HG02970 (cell line): ENCODE data around the gene SOX30.

Source experiments
- ATAC-seq: cut with Tn5 transposase; IDR thresholded peaks from one replicate; pipeline ENCODE4 v1.9.1; 2021; ENCODE audit warnings: mild to moderate bottlenecking, moderate library complexity, moderate number of reproducible peaks; ENCODE audit not compliant: unreplicated experiment, low FRiP score

Gene SOX30

DNA sequence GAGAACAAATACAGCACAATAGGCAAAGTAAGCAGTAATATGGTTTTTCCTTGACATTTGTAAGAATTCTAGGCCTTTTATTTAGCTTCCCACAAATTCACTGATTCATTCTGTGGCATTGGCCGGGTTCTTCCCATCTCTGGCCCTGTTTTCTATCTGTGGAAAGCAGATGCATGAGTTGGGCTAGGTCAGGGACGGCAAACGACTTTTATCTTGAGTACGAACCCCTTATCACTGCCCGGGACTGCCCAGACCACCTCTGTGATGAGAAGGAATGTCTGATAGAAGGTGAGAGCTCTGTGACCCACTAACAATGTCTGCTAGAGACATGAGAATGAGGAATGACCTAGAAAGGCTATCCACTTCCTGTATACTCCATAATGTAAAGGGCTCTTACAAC lies 41.2 kb downstream of the SOX30 start:
- no peak for ATAC-seq

DNA sequence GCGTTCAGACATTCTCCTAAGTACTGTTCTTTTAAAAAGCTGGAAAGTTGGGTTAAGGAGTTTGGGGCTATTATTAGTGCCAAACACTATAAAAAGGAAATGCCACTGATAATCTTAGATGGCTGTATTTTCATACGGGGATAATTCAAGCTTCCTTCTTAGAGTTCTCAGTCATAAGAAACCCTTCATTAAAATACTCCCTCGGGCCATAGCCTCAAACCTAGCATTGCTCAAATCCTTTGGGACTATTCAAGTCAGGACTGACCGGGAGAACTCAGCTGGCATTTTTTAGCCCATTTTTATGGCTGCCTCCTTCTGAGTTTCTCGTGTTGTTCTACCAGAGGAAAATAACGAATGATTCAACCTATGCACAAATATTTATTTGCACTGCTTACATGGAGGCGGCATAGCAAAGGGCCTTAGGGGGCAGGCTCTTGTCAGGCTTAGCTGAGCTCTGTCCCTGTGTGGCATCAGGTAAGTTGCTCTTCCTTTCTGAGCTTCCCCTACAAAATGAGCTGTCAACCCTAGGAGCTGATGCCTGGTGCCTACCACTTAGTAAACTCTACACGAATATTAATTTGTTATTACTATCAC lies 43.2 kb downstream of the SOX30 start:
- ATAC-seq: no peak

DNA sequence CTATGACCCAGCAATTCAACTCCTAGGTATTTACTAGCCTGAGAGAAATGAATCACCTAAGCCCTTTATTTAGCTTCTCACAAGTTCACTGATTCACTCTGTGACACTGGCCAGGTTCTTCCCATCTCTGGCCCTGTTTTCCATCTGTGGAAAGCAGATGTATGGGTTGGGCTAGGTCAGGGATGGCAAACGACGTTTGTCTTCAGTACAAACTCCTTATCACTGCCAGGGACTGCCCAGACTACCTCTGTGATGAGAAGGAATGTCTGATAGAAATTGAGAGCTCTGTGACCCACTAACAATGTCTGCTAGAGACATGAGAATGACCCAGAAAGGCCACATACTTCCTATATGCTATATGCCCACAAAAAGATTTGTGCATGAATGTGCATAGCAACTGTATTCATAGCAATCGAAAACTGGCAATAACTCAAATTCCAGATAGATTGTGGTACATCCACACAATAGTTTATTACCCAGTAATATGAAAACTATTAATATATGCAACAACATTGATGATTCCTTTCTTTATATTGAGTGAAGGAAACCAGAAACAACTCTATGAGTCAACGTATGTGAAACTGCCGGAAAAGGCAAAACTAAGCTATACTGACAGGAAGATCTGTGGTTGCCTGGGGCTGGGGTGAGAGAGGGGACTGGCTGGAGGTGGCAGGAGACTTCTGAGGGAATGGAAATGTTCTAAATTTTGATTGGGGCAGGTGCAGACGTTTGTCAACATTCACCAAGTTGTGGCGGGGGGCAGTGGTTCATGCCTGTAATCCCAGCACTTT lies 44.7 kb downstream of the SOX30 start:
- no peak for ATAC-seq

DNA sequence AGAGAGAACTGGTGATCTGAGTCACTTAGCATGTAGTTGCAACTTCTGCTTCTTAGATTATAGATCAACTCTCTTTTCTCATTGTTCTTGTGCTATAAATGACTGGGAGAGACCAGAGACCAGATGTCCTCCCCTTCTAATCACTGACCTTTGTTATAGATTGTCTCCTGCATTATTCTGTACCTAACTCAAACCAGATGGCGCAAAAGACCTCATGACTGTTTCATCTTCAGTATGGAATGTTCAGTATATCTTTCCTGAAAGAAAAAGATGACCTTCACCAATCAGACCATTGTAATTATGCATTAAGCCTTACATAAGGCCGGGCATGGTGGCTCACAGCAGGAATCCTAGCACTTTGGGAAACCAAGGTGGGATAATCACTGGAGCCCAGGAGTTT lies 46.2 kb downstream of the SOX30 start:
- no peak for ATAC-seq

DNA sequence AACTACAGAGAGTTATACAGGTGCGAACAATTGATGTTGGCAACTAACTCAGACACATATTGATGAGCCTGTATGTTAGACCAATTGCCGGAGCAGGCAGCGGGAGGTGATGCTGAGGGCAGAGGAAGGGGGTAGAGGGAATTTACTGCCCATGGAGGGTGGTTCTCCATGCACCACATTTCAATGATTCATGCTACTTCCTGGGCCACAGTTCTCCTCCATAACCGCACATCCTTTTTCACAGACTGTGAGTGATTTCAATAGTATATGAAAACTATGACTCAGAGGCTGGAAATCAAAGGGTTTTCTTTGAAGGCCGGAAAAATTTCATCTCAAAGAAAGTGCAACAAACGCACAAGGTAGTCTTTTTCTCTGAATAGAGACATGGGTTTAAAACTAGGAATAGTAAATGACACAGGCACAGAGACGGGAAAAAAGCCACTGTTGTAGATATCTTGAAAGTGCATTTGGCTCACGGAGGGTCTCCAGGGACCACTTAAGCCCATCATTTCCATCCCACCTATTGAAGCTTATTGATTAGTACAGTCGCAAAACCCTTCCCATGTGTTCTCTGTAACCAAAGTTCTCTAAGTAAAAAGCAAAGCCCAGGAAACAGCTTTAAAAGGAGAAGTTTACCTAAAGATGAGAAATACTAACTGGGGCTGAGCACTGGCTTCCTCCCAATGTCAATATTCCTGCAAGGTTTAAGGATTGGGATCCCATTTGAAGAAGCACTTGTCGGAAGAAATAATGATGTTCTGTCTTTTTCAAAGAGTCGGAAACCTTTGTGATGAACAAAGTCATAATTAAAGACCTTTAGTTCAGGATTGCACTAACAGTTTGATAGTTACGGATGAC lies 48.7 kb downstream of the SOX30 start:
- ATAC-seq: no peak

DNA sequence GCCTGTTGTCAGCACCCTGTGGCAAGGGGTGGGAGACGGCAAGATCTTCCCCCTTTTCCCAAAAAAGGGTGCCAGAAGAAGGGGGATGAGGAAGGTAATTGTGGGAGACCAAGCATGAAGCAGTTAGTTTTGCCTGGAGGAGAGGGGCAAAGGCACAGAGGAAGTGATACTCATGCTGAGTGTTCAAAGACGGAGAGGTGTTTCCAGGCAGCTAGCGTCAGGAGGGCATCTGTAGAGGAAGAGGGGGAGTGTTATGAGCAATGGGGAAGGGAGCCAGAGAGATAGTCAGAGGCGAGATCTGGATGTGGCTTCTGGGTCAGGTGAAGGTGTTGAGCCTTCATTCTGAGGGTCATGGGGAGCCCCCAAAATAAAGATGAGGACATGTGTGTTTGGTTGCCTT lies 49.7 kb downstream of the SOX30 start:
- ATAC-seq: no peak

DNA sequence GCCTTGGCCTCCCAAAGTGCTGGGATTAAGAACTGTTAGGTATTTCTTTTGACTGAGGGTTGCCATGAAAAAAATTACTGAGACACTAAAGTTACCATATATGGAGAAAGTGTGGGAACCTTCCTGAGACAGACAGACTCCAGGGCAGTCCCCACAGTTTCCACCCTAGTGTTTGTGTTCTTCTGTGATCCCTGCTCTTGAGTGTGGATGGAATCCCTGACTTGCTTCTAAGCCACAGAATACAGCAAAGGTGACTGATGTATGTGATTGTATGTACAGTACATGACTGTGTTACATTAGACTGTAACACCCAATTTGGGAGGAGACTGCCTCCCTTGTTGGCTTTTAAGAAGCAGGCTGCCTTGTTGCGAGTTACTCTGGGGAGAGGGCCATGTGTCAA lies 52.0 kb downstream of the SOX30 start:
- no peak for ATAC-seq

DNA sequence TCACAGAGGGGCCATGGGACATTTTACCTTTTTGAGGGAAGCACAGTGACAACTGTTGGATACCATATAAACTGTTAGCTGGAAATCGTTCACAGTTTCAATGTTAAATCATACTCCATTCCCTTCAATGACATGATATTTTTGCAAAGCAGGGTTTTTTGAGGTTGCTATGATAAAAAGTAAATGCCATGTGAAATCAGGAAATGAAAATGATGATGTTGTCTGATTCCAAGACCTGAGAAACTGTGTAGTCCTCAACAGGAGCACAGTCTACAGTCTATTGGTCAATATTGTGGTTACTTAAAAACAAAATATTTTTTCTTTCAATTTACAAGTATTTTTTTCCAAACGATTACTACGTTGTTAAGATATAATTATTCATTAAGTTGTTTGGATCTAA lies 52.7 kb downstream of the SOX30 start:
- no peak for ATAC-seq

DNA sequence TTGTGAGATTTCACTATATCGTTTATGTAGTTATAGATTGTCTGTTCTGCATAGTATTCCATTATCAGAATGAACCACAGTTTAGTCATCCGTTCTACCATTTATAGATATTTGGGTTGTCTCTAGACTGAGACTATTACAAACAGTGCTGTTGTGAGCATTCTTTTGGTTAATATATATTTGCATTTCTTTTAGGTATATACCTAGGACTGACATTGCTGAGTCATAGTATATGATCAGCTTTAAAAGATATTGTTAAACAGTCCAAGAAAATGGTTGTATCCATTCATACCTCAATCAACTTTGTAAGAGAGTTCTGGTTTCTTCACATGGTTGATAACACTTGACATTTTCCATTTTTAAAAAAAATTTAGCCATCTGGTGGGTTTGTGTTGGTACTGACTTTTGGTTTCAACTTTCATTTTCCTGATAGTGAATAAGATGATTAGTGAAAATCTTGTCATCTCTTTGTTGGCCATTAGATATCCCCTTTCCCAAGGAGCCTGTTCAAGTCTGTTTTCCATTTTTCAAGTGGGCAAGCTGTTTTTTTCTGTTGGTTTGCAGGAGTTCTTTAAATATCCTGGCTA lies 53.8 kb downstream of the SOX30 start:
- ATAC-seq: no peak

DNA sequence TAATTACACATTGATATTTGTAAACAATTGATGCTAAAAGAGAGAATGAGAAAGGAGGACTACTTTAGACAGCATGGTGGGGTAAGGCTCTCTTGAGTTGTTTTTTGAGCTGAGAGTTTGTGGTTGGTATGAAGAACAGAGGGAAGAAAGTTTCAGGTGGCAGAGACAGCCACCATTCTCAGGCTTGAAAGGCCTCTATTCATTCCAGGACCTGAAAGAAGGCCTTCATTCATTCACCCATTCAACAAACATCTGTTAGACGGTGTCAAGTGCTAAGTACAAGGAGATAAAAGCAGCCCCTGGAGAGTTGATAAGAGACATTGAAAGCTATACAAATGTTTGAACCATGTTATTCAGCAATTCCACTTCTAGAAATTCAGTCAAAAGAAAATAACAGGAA lies 55.0 kb downstream of the SOX30 start:
- ATAC-seq: no peak

DNA sequence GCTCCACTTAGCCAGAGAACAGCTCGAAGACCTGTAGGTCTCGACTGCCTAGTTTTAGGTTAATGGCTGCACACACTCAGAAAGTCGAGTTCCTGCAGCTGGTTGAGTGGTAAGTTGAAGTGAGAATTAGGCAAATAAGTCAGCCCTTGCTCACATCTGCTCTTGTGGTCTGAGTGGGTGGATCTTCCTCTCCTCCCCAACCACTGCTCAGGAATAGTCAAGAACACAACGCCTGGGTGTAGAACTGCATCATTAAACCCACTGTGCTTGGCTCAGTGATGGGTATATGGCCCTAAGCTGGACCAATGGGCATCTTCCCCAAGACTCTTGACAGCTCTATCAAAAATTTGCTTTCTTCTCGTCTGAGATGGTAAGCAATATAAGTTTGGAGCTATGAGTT lies 55.8 kb downstream of the SOX30 start:
- peak; percentile 51 for ATAC-seq

DNA sequence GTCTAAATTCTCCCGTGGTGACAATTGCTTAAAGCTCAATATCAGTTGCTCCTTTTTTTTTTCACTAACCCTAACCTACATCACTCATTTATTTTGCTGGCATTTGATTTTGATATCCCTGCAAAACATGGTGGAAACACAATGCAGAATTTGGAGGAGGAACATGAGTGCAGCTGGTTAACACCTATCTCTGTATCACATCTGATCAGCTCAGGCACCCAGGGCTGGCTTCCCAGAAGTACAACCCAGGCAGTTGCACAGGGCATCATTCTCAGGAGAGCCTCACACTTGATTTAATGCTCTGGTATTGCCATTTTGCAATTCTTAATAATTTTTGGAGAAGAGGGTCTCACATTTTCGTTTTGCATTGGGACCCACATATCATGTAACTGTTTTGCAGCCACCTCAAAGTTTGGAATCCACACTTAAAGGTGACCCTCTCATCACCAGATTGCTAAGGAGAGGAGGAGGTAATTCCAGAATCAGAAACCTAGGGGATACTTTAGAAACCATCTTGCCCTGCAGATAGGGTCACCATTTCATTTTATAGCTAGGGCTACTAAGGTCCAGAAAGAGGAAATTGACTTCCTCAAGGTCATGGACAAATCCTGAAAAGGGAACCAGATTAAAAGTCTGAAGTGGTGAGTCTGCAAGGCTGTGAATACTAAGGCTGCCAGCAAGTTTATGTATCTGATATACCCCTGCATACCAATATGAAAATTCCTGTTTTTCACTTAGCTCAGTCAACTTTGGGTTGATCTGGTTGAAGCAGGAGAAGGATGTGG lies 57.4 kb downstream of the SOX30 start:
- no peak for ATAC-seq

DNA sequence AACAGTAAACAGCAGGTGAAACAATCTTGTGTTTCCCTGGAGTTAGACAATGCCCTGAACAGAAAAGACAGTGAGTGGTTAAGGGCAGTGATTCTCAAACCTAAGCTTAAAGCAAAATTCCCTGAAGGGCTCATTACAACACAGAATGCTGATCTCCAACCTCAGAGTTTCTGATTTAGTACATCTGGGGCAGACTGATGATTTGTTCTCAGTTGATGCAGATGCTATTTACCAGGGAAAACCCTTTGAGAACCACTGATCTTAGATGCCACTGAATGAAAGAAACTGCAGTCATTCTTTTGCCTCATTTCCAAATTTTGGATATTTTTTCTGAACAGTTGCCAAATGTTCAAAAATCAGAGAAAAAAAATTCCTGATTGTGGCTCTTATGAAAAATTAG lies 58.0 kb downstream of the SOX30 start:
- ATAC-seq: no peak

DNA sequence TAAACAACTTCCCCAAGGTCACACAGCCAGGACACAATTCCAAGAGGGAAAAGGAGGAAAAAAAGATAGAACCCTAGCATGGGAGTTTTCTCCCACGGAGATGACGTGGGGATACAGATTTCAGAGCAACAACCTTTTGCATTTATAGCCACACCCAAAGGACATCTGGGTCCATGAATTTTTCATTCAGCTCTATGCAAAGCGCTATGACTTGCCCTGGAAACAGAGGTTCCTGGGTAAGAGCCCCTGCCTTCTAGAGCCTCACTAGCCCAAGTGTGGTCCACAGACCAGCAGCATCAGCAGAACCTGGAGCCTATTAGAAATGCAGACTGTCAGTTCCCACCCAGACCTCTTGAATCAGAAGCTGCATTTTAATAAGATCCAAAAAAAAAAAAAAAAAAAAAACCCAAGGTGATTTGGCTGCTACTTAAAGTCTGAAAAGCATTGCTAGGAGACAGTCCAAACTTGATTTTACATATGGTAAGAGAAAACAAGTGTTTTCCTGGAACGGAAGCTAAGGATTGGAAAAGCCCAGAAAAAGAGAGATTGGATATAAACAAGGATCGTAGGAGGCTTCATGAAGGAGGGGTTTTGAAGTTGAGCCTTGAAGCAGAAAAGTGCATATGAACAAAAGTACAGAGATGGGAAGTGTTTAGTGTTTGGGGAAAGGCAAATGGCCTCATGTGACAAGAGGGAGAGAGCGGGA lies 59.0 kb downstream of the SOX30 start:
- ATAC-seq: no peak

DNA sequence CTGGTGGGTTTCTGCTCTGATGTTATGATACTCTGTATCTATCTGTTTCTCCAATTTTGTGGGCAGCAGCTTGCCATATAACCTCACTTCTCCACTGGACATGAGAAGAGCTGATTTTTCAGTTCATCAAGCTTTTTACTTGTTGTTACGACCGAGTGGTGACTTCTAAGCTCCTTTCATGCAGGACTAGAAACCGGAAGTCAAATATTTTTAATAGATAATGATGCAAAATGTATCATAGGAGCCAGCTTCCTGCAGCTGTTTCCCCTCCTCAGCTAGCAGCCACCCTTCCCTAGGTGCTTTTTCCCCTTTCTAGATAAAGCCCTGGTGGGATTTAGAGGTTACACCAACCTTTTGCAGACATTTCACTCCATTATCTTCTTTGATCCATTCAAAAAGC lies 59.6 kb downstream of the SOX30 start:
- no peak for ATAC-seq

DNA sequence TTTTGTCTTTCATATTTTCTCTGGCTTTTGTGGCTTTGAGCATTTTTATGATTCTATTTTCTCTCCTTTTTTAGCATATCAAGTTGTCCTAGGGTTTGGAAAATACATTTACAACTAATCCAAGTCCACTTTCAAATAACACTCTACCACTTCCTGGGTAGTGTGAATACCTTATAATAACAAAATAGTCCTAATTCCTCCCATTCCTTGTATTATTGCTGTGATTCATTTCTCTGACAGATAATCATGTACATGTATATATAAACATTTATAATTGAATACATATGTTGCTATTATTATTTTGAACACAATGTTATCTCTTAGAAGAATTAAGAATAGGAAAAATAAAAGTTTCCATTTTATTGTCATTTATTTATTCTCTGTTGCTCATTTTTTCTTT lies 61.8 kb downstream of the SOX30 start:
- ATAC-seq: no peak

DNA sequence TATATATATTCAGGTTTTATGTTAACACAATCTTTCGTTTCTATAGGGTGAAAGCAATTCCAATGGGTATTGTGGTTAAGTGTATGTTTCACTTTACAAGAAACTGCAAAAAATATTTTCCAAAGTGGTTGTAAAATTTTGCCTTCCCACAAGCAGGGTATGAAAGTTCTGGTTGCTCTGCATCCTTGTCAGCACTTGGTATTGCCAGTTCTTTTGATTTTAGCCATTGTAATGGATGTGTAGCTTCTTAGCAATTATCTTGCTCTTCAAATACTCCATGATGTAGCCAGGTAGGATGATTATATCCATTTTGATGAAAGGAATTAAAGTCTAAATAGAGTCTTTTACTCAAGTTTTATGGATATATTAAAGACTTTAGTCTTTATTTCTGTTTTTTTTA lies 67.6 kb downstream of the SOX30 start:
- ATAC-seq: no peak

DNA sequence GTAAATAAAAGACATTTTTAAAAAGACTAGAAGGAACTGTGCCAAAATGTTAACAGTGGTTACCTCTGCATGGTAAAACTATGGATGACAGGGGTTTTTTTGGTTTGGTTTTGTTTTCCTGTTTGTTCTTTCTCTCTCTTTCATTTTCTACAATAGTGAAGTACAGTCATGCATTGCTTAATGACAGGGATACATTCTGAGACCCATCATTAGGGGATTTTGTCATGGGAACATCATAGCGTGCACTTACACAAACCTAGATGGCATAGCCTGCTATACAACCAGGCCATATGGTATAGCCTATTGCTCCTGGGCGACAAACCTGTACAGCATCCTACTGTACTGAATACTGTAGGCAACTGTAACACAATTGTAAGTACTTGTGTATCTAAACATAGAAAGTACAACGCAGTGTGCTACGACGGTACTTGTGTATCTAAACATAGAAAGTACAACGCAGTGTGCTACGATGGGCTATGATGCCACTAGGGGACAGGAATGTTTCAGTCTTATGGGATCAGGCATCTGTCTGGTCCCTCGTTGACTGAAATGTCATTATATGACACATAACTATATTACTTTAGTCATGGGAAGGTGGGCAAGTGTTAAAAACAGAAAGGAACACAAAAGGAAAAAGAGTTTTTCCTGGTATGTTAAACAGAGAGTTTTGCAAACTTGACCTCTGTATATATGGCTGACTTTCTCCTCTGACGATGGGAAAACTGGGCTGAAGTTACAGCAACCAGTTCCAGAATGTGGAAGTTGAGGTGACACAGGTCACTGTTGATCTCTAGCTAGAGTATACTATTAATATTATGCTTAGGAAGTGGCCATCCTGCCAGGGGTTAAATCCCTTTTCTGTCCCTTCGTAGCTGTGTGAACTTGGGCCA lies 69.3 kb downstream of the SOX30 start:
- no peak for ATAC-seq

DNA sequence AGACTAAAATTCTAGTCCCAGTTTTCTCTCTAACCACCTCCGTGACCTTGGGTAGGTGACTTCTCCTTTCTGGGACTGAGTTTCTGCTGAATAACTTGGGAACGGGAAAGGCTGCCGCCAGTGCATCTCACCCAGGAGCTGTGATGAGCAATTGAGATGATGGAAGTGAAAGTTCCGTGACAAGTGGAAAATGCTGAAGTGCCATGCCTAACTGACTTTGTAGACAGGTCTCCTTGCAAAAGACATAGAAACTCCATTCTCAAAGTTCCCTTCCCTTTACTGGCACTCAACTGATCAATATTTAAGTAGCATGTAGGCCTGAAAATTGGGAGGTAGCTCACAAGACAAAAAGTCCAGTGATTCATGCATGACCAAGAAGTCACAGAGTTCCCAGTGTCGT lies 70.3 kb downstream of the SOX30 start:
- no peak for ATAC-seq
